ENCODE results near the gene INTS15. TPM values are rescaled to one million over a fixed set of nuclear protein-coding genes. Genes with fewer than 3 reads are reported as not detected.

The INTS15 gene
- total and polyA plus RNA-seq, 2 donors from 2014 or later = 16.9 to 26.7 TPM

- no peaks in the 10 kb centered on the region for H3K9me3 ChIP-seq (ENCODE audit: control insufficient read depth in 2 of 3, insufficient read depth in 1 of 3, low read length in 3 of 3)
- DNase-seq = no peak
- no peaks in the 10 kb centered on the region for H3K27me3 ChIP-seq (ENCODE audit: control insufficient read depth, insufficient read depth, low read length)
- H3K4me1 ChIP-seq (ENCODE audit: control insufficient read depth in 2 of 3, insufficient read depth in 2 of 3, low read depth in 1 of 3, low read length in 3 of 3) = no peaks in the 10 kb centered on the region
- TF ChIP-seq CTCF (IDR thresholded peaks at IDR 0.05; ENCODE audit: borderline replicate concordance, extremely low read depth, insufficient read depth) = no peak
- no peak overlapping the region for H3K27ac ChIP-seq (ENCODE audit: low read depth in 2 of 2, low read length in 2 of 2)
- H3K9ac ChIP-seq (ENCODE audit: low read length in 3 of 3) = no peak overlapping the region
- H3K36me3 ChIP-seq (ENCODE audit: control insufficient read depth in 2 of 3, insufficient read depth in 3 of 3, low read length in 3 of 3) = peaks cover 2 to 8% (median 6%) of the 10 kb centered on the region in 3 donors
- FAIRE-seq = no peak
- intact Hi-C loops (cut with DNase I) = no loop called here
- H3K4me3 ChIP-seq (ENCODE audit: low read length in 3 of 3) = no peak overlapping the region
These were observed 34.4 kb downstream of the INTS15 start for GRCh38 chr7:6624246-6624611.

GRCh38 chr7:6628045-6628444 is 38.2 kb downstream of the INTS15 start:
- no peak overlapping the region for H3K4me3 ChIP-seq (ENCODE audit: low read length in 3 of 3)
- intact Hi-C loops (cut with DNase I) = no loop called here
- no peak overlapping the region for H3K9ac ChIP-seq (ENCODE audit: low read length in 3 of 3)
- TF ChIP-seq CTCF (IDR thresholded peaks at IDR 0.05; ENCODE audit: borderline replicate concordance, extremely low read depth, insufficient read depth) = no peak
- H3K9me3 ChIP-seq (ENCODE audit: control insufficient read depth in 2 of 3, insufficient read depth in 1 of 3, low read length in 3 of 3) = no peaks in the 10 kb centered on the region
- H3K27me3 ChIP-seq (ENCODE audit: control insufficient read depth, insufficient read depth, low read length) = no peaks in the 10 kb centered on the region
- peaks cover 0 to under 1% (median 0%) of the 10 kb centered on the region in 3 donors for H3K36me3 ChIP-seq (ENCODE audit: control insufficient read depth in 2 of 3, insufficient read depth in 3 of 3, low read length in 3 of 3)
- H3K4me1 ChIP-seq (ENCODE audit: control insufficient read depth in 2 of 3, insufficient read depth in 2 of 3, low read depth in 1 of 3, low read length in 3 of 3) = no peaks in the 10 kb centered on the region
- no peak overlapping the region for H3K27ac ChIP-seq (ENCODE audit: low read depth in 2 of 2, low read length in 2 of 2)
- no peak for FAIRE-seq
- peak in 1 of 5 donors; percentile 23 for DNase-seq

- Histone ChIP-seq H3K4me3 (ENCODE audit: low read length in 3 of 3) (no peak overlapping the region), H3K4me1 (ENCODE audit: control insufficient read depth in 2 of 3, insufficient read depth in 2 of 3, low read depth in 1 of 3, low read length in 3 of 3) (no peaks in the 10 kb centered on the region), H3K9me3 (ENCODE audit: control insufficient read depth in 2 of 3, insufficient read depth in 1 of 3, low read length in 3 of 3) (no peaks in the 10 kb centered on the region), H3K36me3 (ENCODE audit: control insufficient read depth in 2 of 3, insufficient read depth in 3 of 3, low read length in 3 of 3) (no peaks in the 10 kb centered on the region), H3K27ac (ENCODE audit: low read depth in 2 of 2, low read length in 2 of 2) (no peak overlapping the region), H3K9ac (ENCODE audit: low read length in 3 of 3) (no peak overlapping the region), H3K27me3 (ENCODE audit: control insufficient read depth, insufficient read depth, low read length) (no peaks in the 10 kb centered on the region)
- TF ChIP-seq CTCF (IDR thresholded peaks at IDR 0.05; ENCODE audit: borderline replicate concordance, extremely low read depth, insufficient read depth) = no peak
- FAIRE-seq (no peak), DNase-seq (peak in 2 of 5 donors; percentile 13 to 31)
- intact Hi-C loops (cut with DNase I) = no loop called here
These were observed 40.4 kb downstream of the INTS15 start for GRCh38 chr7:6630007-6630849.
